ENCODE results near the gene POU6F2. TPM values are rescaled to one million over a fixed set of nuclear protein-coding genes. Genes with fewer than 3 reads are reported as not detected.
A peak's percentile ranks its signal among the peaks of the same experiment; 100 is the strongest.

The POU6F2 gene
- total RNA-seq, 6 donors from 2014 or later = under 0.01 to 1.4 (median 0.24) TPM; not detected in 2

GRCh38 chr7:39461263-39461820, 483.6 kb downstream of the POU6F2 start:
- no peak overlapping the region for H3K27ac ChIP-seq
- DNase-seq (peak in 1 of 2 donors; percentile 38), ATAC-seq (ENCODE audit: low FRiP score in 2 of 2) (no peak)
- H3K4me1 ChIP-seq = no peaks in the 10 kb centered on the region
- WGBS, 2 donors = 48 to 53% methylated on average over 4 of the region's 4 CpGs
- no peaks in the 10 kb centered on the region for H3K36me3 ChIP-seq
- TF ChIP-seq POLR2A (IDR thresholded peaks at IDR 0.05) = no peak
- no peak for TF ChIP-seq CTCF (IDR thresholded peaks at IDR 0.05)
- no peak for TF ChIP-seq POLR2AphosphoS5 (IDR thresholded peaks at IDR 0.05)
- TF ChIP-seq EP300 (IDR thresholded peaks at IDR 0.05) = no peak
- no peak overlapping the region for H3K4me3 ChIP-seq
- H3K27me3 ChIP-seq = no peaks in the 10 kb centered on the region
- H3K9me3 ChIP-seq = no peaks in the 10 kb centered on the region

GRCh38 chr7:39463252-39463651, 485.5 kb downstream of the POU6F2 start:
- WGBS, 2 donors = 87 to 90% methylated on average over 3 of the region's 3 CpGs
- no peaks in the 10 kb centered on the region for H3K27me3 ChIP-seq
- no peak overlapping the region for H3K4me3 ChIP-seq
- H3K9me3 ChIP-seq = no peaks in the 10 kb centered on the region
- H3K27ac ChIP-seq = no peak overlapping the region
- no peak for TF ChIP-seq EP300 (IDR thresholded peaks at IDR 0.05)
- no peak for TF ChIP-seq POLR2A (IDR thresholded peaks at IDR 0.05)
- H3K4me1 ChIP-seq = no peaks in the 10 kb centered on the region
- no peaks in the 10 kb centered on the region for H3K36me3 ChIP-seq
- DNase-seq (no peak), ATAC-seq (ENCODE audit: low FRiP score in 2 of 2) (no peak)

GRCh38 chr7:39464350-39465054, 486.8 kb downstream of the POU6F2 start:
- Histone ChIP-seq H3K27ac (no peak overlapping the region), H3K4me1 (no peaks in the 10 kb centered on the region), H3K4me3 (no peak overlapping the region), H3K9me3 (no peaks in the 10 kb centered on the region), H3K27me3 (no peaks in the 10 kb centered on the region), H3K36me3 (no peaks in the 10 kb centered on the region)
- DNase-seq (no peak), ATAC-seq (ENCODE audit: low FRiP score in 2 of 2) (no peak)
- no peak for TF ChIP-seq CTCF (IDR thresholded peaks at IDR 0.05)
- no peak for TF ChIP-seq POLR2A (IDR thresholded peaks at IDR 0.05)
- TF ChIP-seq EP300 (IDR thresholded peaks at IDR 0.05) = no peak
- TF ChIP-seq POLR2AphosphoS5 (IDR thresholded peaks at IDR 0.05) = no peak
- WGBS, 2 donors = 75 to 79% methylated on average over 16 of the region's 16 CpGs

- ATAC-seq (ENCODE audit: low FRiP score in 2 of 2) = peak in 1 of 2 donors; percentile 64
- Histone ChIP-seq H3K36me3 (no peaks in the 10 kb centered on the region), H3K27ac (no peak overlapping the region), H3K4me1 (no peaks in the 10 kb centered on the region), H3K27me3 (no peaks in the 10 kb centered on the region), H3K9me3 (no peaks in the 10 kb centered on the region), H3K4me3 (no peak overlapping the region)
- TF ChIP-seq POLR2AphosphoS5 (IDR thresholded peaks at IDR 0.05) (no peak), CTCF (IDR thresholded peaks at IDR 0.05) (peak; percentile 33 to 72 (median 56)), POLR2A (IDR thresholded peaks at IDR 0.05) (no peak)
- DNase-seq = peak in 1 of 2 donors; percentile 48
- WGBS, 2 donors = 37 to 39% methylated on average over 18 of the region's 18 CpGs
These were observed 487.6 kb downstream of the POU6F2 start for GRCh38 chr7:39465055-39465929.

- Histone ChIP-seq H3K27me3 (no peaks in the 10 kb centered on the region), H3K27ac (no peak overlapping the region), H3K9me3 (no peaks in the 10 kb centered on the region), H3K4me3 (no peak overlapping the region), H3K4me1 (no peaks in the 10 kb centered on the region), H3K36me3 (no peaks in the 10 kb centered on the region)
- DNase-seq (no peak), ATAC-seq (ENCODE audit: low FRiP score in 2 of 2) (no peak)
- 42 to 48% methylated on average over 2 of the region's 2 CpGs for WGBS, 2 donors
- TF ChIP-seq EP300 (IDR thresholded peaks at IDR 0.05) (no peak), POLR2AphosphoS5 (IDR thresholded peaks at IDR 0.05) (no peak), CTCF (IDR thresholded peaks at IDR 0.05) (no peak), POLR2A (IDR thresholded peaks at IDR 0.05) (no peak)
These were observed 490.6 kb downstream of the POU6F2 start for GRCh38 chr7:39468261-39468660.

Data from upper lobe of left lung (tissue), 6 donors.